ENCODE measurements around the gene NAA80. TPM values are rescaled to one million over a fixed set of nuclear protein-coding genes. Genes with fewer than 3 reads are reported as not detected.
A peak's percentile ranks its signal among the peaks of the same experiment; 100 is the strongest.

NAA80 gene
- total RNA-seq, 1 donor from 2014 or later, result 8.5 TPM

DNA sequence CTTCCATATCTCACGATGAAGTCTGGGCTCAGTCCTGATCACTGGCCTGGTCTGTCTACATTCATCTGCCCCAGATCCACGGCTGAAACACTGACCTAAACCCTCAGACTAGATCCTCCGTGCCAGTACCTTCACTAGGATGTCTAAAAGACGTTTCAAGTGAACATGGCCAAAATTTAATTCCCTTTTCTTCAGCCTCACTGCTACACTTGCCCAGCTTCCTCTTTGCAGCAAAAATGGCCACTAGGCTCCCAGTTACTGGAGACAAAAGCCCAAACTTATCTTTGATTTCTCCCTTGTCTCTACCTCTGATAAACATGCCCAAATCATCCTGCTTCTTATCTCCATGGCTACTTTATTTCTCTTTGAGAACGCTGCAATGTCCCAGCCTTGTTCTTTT is 39.8 kb upstream of the NAA80 start:
- TF ChIP-seq, protein P1, sequence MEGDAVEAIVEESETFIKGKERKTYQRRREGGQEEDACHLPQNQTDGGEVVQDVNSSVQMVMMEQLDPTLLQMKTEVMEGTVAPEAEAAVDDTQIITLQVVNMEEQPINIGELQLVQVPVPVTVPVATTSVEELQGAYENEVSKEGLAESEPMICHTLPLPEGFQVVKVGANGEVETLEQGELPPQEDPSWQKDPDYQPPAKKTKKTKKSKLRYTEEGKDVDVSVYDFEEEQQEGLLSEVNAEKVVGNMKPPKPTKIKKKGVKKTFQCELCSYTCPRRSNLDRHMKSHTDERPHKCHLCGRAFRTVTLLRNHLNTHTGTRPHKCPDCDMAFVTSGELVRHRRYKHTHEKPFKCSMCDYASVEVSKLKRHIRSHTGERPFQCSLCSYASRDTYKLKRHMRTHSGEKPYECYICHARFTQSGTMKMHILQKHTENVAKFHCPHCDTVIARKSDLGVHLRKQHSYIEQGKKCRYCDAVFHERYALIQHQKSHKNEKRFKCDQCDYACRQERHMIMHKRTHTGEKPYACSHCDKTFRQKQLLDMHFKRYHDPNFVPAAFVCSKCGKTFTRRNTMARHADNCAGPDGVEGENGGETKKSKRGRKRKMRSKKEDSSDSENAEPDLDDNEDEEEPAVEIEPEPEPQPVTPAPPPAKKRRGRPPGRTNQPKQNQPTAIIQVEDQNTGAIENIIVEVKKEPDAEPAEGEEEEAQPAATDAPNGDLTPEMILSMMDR (IDR thresholded peaks at IDR 0.05; ENCODE audit: insufficient read depth, low read length, poor library complexity, severe bottlenecking), result no peak
- Histone ChIP-seq H3K4me3 (ENCODE audit: low read depth, low read length) (no peak overlapping the region), H3K36me3 (ENCODE audit: control insufficient read depth, insufficient read depth, low read length) (no peaks in the 10 kb centered on the region), H3K27me3 (ENCODE audit: control insufficient read depth, insufficient read depth, low read length) (peaks cover 11% of the 10 kb centered on the region)
- DNase-seq (ENCODE audit: low read depth), result no peak

DNA sequence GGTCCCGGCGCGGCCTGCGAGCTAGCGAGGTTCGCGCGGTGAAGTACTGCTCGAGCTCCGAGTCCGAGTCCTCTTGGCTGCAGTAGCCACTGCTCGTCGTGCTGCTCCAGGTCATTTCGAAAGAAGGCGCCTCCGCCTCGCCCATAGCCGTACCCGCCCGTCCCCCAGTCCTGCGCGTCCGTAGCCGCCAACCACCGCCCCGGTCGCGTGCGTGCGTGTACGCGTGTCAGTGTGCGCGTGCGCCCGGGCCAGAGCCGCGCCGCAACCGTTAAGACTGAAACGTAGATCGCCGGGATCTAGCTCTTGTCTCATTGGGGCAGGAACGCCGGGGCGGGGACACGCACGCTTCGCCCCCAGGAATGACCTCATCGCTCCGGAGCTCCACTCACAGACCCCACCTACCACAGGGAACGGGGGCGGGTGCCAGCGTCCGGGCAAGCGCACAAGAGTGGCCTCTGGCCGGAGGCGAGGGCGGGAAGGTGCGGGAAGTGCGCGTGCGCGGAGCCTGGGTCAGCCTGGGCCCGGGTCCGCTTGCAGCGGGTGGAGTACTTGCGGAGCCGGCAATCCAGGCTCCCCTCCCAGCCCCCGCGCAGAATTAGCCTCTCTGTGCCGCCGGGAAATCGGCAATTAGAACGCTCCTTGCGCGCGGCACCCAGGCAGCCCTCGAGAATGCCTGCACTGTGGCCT is 38.1 kb upstream of the NAA80 start:
- TF ChIP-seq, protein P1 (IDR thresholded peaks at IDR 0.05; ENCODE audit: insufficient read depth, low read length, poor library complexity, severe bottlenecking), result no peak
- Histone ChIP-seq H3K27me3 (ENCODE audit: control insufficient read depth, insufficient read depth, low read length) (peaks cover 11% of the 10 kb centered on the region), H3K36me3 (ENCODE audit: control insufficient read depth, insufficient read depth, low read length) (no peaks in the 10 kb centered on the region), H3K4me3 (ENCODE audit: low read depth, low read length) (peak overlapping the region; percentile 74)
- peak; percentile 95 for DNase-seq (ENCODE audit: low read depth)

GRCh38 chr3:50336452-50337174 is 37.4 kb upstream of the NAA80 start:
- TF ChIP-seq, protein P1 (IDR thresholded peaks at IDR 0.05; ENCODE audit: insufficient read depth, low read length, poor library complexity, severe bottlenecking), result no peak
- no peak for DNase-seq (ENCODE audit: low read depth)
- peaks cover 11% of the 10 kb centered on the region for H3K27me3 ChIP-seq (ENCODE audit: control insufficient read depth, insufficient read depth, low read length)
- H3K4me3 ChIP-seq (ENCODE audit: low read depth, low read length), result peak overlapping the region; percentile 74
- H3K36me3 ChIP-seq (ENCODE audit: control insufficient read depth, insufficient read depth, low read length), result no peaks in the 10 kb centered on the region

- no peak overlapping the region for H3K4me3 ChIP-seq (ENCODE audit: low read depth, low read length)
These were observed 35.3 kb upstream of the NAA80 start for GRCh38 chr3:50334339-50335075.

GRCh38 chr3:50333744-50334328 is 34.6 kb upstream of the NAA80 start:
- no peaks in the 10 kb centered on the region for H3K27me3 ChIP-seq (ENCODE audit: control insufficient read depth, insufficient read depth, low read length)
- no peak for DNase-seq (ENCODE audit: low read depth)
- H3K4me3 ChIP-seq (ENCODE audit: low read depth, low read length), result no peak overlapping the region
- TF ChIP-seq, protein P1 (IDR thresholded peaks at IDR 0.05; ENCODE audit: insufficient read depth, low read length, poor library complexity, severe bottlenecking), result no peak
- peaks cover 1% of the 10 kb centered on the region for H3K36me3 ChIP-seq (ENCODE audit: control insufficient read depth, insufficient read depth, low read length)

More at GRCh38 chr3:50334339-50335075, 35.3 kb upstream of the NAA80 start:
- Histone ChIP-seq H3K36me3 (ENCODE audit: control insufficient read depth, insufficient read depth, low read length) (peaks cover 1% of the 10 kb centered on the region), H3K27me3 (ENCODE audit: control insufficient read depth, insufficient read depth, low read length) (no peaks in the 10 kb centered on the region)
- DNase-seq (ENCODE audit: low read depth), result no peak
- TF ChIP-seq, protein P1 (IDR thresholded peaks at IDR 0.05; ENCODE audit: insufficient read depth, low read length, poor library complexity, severe bottlenecking), result no peak
